Measurements from ENCODE around the gene TMEM100.
"Not testable (repeated sequence)": the region's sequence is repeated elsewhere in the genome, so short reads cannot be mapped to it uniquely, and the experiment has no call there.

Gene TMEM100

GRCh38 chr17:55683550-55684315, 38.9 kb downstream of the TMEM100 start:
- DNase-seq: no peak

- DNase-seq: no peak
Measured at GRCh38 chr17:55681342-55681700, 41.3 kb downstream of the TMEM100 start.

- no peak for DNase-seq
Measured at GRCh38 chr17:55680686-55681341, 41.9 kb downstream of the TMEM100 start.

GRCh38 chr17:55677446-55677845, 45.2 kb downstream of the TMEM100 start:
- no peak for DNase-seq

GRCh38 chr17:55676274-55676673, 46.4 kb downstream of the TMEM100 start:
- DNase-seq: no peak

DNA sequence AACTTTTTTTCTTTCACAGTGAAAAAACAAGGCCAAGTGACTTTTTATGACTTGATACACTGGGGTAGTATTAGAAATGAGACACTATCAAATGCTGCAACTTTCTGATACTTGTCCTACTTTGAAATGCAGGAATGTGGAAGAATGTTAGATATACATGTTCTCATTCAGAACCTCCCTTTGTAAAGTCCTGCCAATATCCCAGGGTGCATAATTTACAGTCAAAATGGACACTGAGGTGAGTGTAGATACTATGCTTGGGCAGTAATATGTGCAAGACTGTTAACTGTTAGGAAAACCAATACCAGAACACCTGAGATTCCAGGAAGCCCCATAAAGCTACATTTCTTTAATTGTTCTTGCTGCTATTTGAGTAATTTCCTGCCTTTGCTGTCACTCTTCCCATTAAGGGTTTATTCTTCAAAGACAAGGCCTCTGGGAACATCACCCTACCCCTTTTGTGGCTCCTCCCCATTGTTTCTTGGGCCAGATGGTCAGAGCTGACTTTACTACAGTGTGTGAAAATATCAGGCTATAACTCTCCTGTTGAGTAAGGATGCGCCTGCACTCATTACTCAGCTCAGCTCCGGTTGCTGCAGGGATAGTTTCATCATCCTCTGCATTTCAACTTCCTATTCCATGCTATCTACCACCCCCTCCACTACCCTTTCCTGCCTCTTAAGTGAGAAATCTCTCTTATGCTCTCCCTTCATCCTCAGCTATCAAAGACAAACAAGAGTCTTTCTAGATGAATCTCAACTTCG, 48.7 kb downstream of the TMEM100 start:
- no peak for DNase-seq

- DNase-seq: no peak
Measured at GRCh38 chr17:55672585-55673501, 49.8 kb downstream of the TMEM100 start.

- DNase-seq: not testable (repeated sequence)
Measured at GRCh38 chr17:55672010-55672409, 50.7 kb downstream of the TMEM100 start.
